OCI-LY7 (cell line): Measurements from ENCODE around the gene INPP5A.

Experiments used
- EZH2phosphoT487 ChIP-seq: fragments of 200-600 bp; sonication (generic); IDR thresholded peaks from 2 replicates; pipeline ENCODE4 v1.6.1; 2018; ENCODE audit warnings: low read depth, borderline replicate concordance, mild to moderate bottlenecking, mixed run types, antibody characterized with exemption, low read length, moderate library complexity, mixed read lengths
- TF ChIP-seq, protein P1 (sequence below): fragments of 200-600 bp; sonication (generic); conservative IDR thresholded peaks from 2 replicates; pipeline ENCODE4 v1.5.1; 2014; ENCODE audit warnings: mild to moderate bottlenecking, antibody characterized with exemption, low read length, moderate library complexity, mixed read lengths

DNA sequence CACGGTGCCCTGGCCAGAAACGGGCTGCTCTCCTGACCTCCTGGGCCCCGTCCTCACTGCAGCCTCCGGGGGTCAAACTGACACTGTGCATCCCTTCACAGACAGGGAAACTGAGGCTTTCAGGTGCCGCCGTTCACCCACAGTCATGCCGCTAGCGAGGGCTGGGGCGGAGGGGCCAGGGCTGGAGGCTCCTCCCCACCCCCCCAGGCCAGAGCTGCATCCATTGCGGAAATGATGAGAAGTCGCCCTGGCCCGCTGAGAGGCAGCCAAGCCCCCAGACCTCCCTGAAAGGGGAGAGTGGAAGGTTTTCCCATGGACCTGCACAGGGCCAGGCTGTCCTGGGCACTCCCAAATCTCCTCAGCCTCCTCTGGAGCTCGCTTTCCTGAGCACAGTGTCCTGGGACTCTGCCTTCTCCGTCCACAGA lies 16.5 kb upstream of the INPP5A start:
- TF ChIP-seq, protein P1, sequence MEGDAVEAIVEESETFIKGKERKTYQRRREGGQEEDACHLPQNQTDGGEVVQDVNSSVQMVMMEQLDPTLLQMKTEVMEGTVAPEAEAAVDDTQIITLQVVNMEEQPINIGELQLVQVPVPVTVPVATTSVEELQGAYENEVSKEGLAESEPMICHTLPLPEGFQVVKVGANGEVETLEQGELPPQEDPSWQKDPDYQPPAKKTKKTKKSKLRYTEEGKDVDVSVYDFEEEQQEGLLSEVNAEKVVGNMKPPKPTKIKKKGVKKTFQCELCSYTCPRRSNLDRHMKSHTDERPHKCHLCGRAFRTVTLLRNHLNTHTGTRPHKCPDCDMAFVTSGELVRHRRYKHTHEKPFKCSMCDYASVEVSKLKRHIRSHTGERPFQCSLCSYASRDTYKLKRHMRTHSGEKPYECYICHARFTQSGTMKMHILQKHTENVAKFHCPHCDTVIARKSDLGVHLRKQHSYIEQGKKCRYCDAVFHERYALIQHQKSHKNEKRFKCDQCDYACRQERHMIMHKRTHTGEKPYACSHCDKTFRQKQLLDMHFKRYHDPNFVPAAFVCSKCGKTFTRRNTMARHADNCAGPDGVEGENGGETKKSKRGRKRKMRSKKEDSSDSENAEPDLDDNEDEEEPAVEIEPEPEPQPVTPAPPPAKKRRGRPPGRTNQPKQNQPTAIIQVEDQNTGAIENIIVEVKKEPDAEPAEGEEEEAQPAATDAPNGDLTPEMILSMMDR: no peak
- TF ChIP-seq EZH2phosphoT487: no peak
